Glomerular endothelial cell (primary cell): Measurements from ENCODE around the gene ASB10. TPM values are rescaled to one million over a fixed set of nuclear protein-coding genes. Genes with fewer than 3 reads are reported as not detected.

Experiments used
- DNase-seq: peaks from one replicate; pipeline ENCODE4 v3.0.0-alpha.2; 2011; ENCODE audit warnings: low read depth, low spot score; ENCODE audit errors: extremely low read depth
- total RNA-seq: library from RNA; depleted of rRNA; stranded (reverse); fragments of >200 nt; gene quantifications from 2 replicates; pipeline ENCODE4 v1.2.3, GENCODE V29; 2015

The ASB10 gene
- total RNA-seq, 1 donor from 2014 or later: not detected

- no peak for DNase-seq
Measured at GRCh38 chr7:151138153-151138851, 48.7 kb downstream of the ASB10 start.

- DNase-seq: no peak
Measured at GRCh38 chr7:151137791-151138152, 49.3 kb downstream of the ASB10 start.

- no peak for DNase-seq
Measured at GRCh38 chr7:151137076-151137675, 49.9 kb downstream of the ASB10 start.

GRCh38 chr7:151135866-151136843 is 50.9 kb downstream of the ASB10 start:
- no peak for DNase-seq

GRCh38 chr7:151135525-151135845 is 51.6 kb downstream of the ASB10 start:
- no peak for DNase-seq

- DNase-seq: no peak
Measured at GRCh38 chr7:151134743-151135524, 52.1 kb downstream of the ASB10 start.

GRCh38 chr7:151133986-151134742 is 52.9 kb downstream of the ASB10 start:
- no peak for DNase-seq

GRCh38 chr7:151133266-151133985 is 53.6 kb downstream of the ASB10 start:
- DNase-seq: no peak

GRCh38 chr7:151132461-151133205 is 54.4 kb downstream of the ASB10 start:
- no peak for DNase-seq

- DNase-seq: no peak
Measured at GRCh38 chr7:151131592-151132293, 55.3 kb downstream of the ASB10 start.

GRCh38 chr7:151131224-151131591 is 55.8 kb downstream of the ASB10 start:
- no peak for DNase-seq

GRCh38 chr7:151130741-151131157 is 56.3 kb downstream of the ASB10 start:
- no peak for DNase-seq

GRCh38 chr7:151129960-151130591 is 57.0 kb downstream of the ASB10 start:
- no peak for DNase-seq

- no peak for DNase-seq
Measured at GRCh38 chr7:151129117-151129959, 57.7 kb downstream of the ASB10 start.

- no peak for DNase-seq
Measured at GRCh38 chr7:151128716-151129115, 58.3 kb downstream of the ASB10 start.

- no peak for DNase-seq
Measured at GRCh38 chr7:151128144-151128543, 58.9 kb downstream of the ASB10 start.
